SK-N-SH (cell line): ENCODE data around the gene TMEM109. TPM values are rescaled to one million over a fixed set of nuclear protein-coding genes. Genes with fewer than 3 reads are reported as not detected.
"Not testable (repeated sequence)": the region's sequence is repeated elsewhere in the genome, so short reads cannot be mapped to it uniquely, and the experiment has no call there.

ENCODE experiments used
- CTCF ChIA-PET: fragments of 300-600, 350-600 bp; formaldehyde crosslinking; extraction: SDS; loops from one replicate; lab custom pipeline; 2021; lab: Yijun Ruan, JAX
- POLR2A ChIA-PET: fragments of 350-600 bp; sonication (Branson Sonifier 250); formaldehyde crosslinking; extraction: SDS; loops from one replicate; lab custom pipeline; 2020; ENCODE audit warnings: antibody characterized with exemption, inconsistent platforms; lab: Yijun Ruan, JAX
- DNase-seq: peaks from one replicate; pipeline ENCODE4 v3.0.0; 2012
- H2AFZ ChIP-seq: fragments of 200-600 bp; sonication (generic); 2 replicates; pipeline ENCODE4 v1.8.1; 2016; ENCODE audit warnings: antibody characterized with exemption, mild to moderate bottlenecking, low read depth
- H3F3A ChIP-seq: fragments of 200-600 bp; sonication (generic); replicated peaks from 2 replicates; pipeline ENCODE3; 2016; ENCODE audit warnings: antibody characterized with exemption, mild to moderate bottlenecking; ENCODE audit not compliant: insufficient read depth
- H3K27ac ChIP-seq, 2 experiments: fragments of 200-500 bp in 1 of 2; fragments of 200-600 bp in 1 of 2; sonication (Bioruptor generic) in 1 of 2; sonication (generic), shearing (Covaris generic) in 1 of 2; 2 replicates each; pipeline versions ENCODE4 v1.5.1 to v1.6.1; 2014 to 2016; ENCODE audit warnings: low read depth in 2 of 2, inconsistent platforms in 1 of 2, low read length in 1 of 2, mild to moderate bottlenecking in 1 of 2, mixed read lengths in 1 of 2
- H3K27me3 ChIP-seq: fragments of 200-600 bp; sonication (generic), shearing (Covaris generic); 2 replicates; pipeline ENCODE4 v1.6.1; 2016; ENCODE audit warnings: mixed run types; ENCODE audit not compliant: insufficient read depth
- H3K36me3 ChIP-seq, 2 experiments: fragments of 200-500 bp in 1 of 2; fragments of 200-600 bp in 1 of 2; sonication (Bioruptor generic) in 1 of 2; sonication (generic) in 1 of 2; replicated peaks in 1 of 2; 2 replicates each; pipeline versions ENCODE3 to v1.5.1; 2014 to 2016; ENCODE audit warnings: low read length in 1 of 2, mild to moderate bottlenecking in 1 of 2; ENCODE audit not compliant: insufficient read depth in 2 of 2, control insufficient read depth in 1 of 2
- H3K4me1 ChIP-seq, 2 experiments: fragments of 200-500 bp in 1 of 2; fragments of 200-600 bp in 1 of 2; sonication (Bioruptor generic) in 1 of 2; sonication (generic), shearing (Covaris generic) in 1 of 2; 2 replicates each; pipeline versions ENCODE4 v1.5.1 to v1.6.1; 2014 to 2016; ENCODE audit warnings: low read depth in 1 of 2, low read length in 1 of 2, mixed run types in 1 of 2; ENCODE audit not compliant: insufficient read depth in 2 of 2, control insufficient read depth in 1 of 2
- H3K4me2 ChIP-seq: fragments of 200-600 bp; sonication (generic), shearing (Covaris generic); 2 replicates; pipeline ENCODE4 v1.6.1; 2017; ENCODE audit warnings: mixed run types
- H3K4me3 ChIP-seq, 2 experiments: fragments of 200-500 bp in 1 of 2; fragments of 200-600 bp in 1 of 2; sonication (Bioruptor generic) in 1 of 2; sonication (generic), shearing (Covaris generic) in 1 of 2; 2 replicates each; pipeline versions ENCODE4 v1.5.1 to v1.8.1; 2014 to 2016; ENCODE audit warnings: low read depth in 2 of 2, inconsistent platforms in 1 of 2, low read length in 1 of 2, mild to moderate bottlenecking in 1 of 2, mixed read lengths in 1 of 2, moderate library complexity in 1 of 2
- H3K79me2 ChIP-seq: fragments of 200-600 bp; sonication (generic); 2 replicates; pipeline ENCODE4 v1.8.1; 2017; ENCODE audit warnings: mild to moderate bottlenecking; ENCODE audit not compliant: insufficient read depth
- H3K9ac ChIP-seq: fragments of 200-600 bp; sonication (generic); 2 replicates; pipeline ENCODE4 v1.6.1; 2017; ENCODE audit warnings: mixed run types
- H3K9me2 ChIP-seq: fragments of 200-600 bp; sonication (generic); 2 replicates; pipeline ENCODE4 v1.6.1; 2017; ENCODE audit warnings: mixed run types
- H3K9me3 ChIP-seq: fragments of 200-600 bp; sonication (generic); 2 replicates; pipeline ENCODE4 v1.6.1; 2017; ENCODE audit warnings: mixed run types, mild to moderate bottlenecking, moderate library complexity
- H4K20me1 ChIP-seq: fragments of 200-600 bp; sonication (generic); 2 replicates; pipeline ENCODE4 v1.6.1; 2017; ENCODE audit warnings: mild to moderate bottlenecking, mixed run types; ENCODE audit not compliant: insufficient read depth
- CHD2 ChIP-seq: fragments of 150-350 bp; IDR thresholded peaks from 2 replicates; pipeline ENCODE4 v1.6.1; 2018; ENCODE audit warnings: low read length; ENCODE audit not compliant: partially characterized antibody
- EP300 ChIP-seq, 2 experiments: IDR thresholded peaks; 2 replicates each; pipeline versions ENCODE4 v1.4.0 to v1.6.1; 2012; ENCODE audit warnings: borderline replicate concordance in 1 of 2, low read depth in 1 of 2, low read length in 1 of 2
- FOSL2 ChIP-seq: IDR thresholded peaks from 2 replicates; pipeline ENCODE4 v1.4.0; 2012; ENCODE audit warnings: low read depth, mild to moderate bottlenecking, moderate library complexity, borderline replicate concordance
- GABPA ChIP-seq: IDR thresholded peaks from 2 replicates; pipeline ENCODE4 v1.4.0; 2012; ENCODE audit warnings: low read depth, mild to moderate bottlenecking
- GATA2 ChIP-seq: sonication (generic); formaldehyde crosslinking; IDR thresholded peaks from 2 replicates; pipeline ENCODE4 v1.5.0; 2020; ENCODE audit warnings: mild to moderate bottlenecking, missing genetic modification reagents
- JUND ChIP-seq: IDR thresholded peaks from 2 replicates; pipeline ENCODE4 v1.4.0; 2012
- POLR2AphosphoS5 ChIP-seq: IDR thresholded peaks from 2 replicates; pipeline ENCODE4 v1.6.1; 2012; ENCODE audit warnings: low read depth, low read length
- RAD21 ChIP-seq: IDR thresholded peaks from 2 replicates; pipeline ENCODE4 v1.6.1; 2012; ENCODE audit warnings: mild to moderate bottlenecking, low read length
- RCOR1 ChIP-seq: fragments of 150-350 bp; IDR thresholded peaks from 2 replicates; pipeline ENCODE4 v1.6.1; 2017; ENCODE audit warnings: antibody characterized with exemption, low read length
- RXRA ChIP-seq: IDR thresholded peaks from 2 replicates; pipeline ENCODE4 v1.4.0; 2012; ENCODE audit warnings: low read depth, mild to moderate bottlenecking, borderline replicate concordance
- SIN3A ChIP-seq: IDR thresholded peaks from 2 replicates; pipeline ENCODE4 v1.6.1; 2012; ENCODE audit warnings: low read depth, mild to moderate bottlenecking, low read length, moderate library complexity, borderline replicate concordance
- TCF12 ChIP-seq: IDR thresholded peaks from 2 replicates; pipeline ENCODE4 v1.4.0; 2012
- TEAD4 ChIP-seq: IDR thresholded peaks from 2 replicates; pipeline ENCODE4 v1.4.0; 2012; ENCODE audit warnings: mild to moderate bottlenecking, borderline replicate concordance; ENCODE audit not compliant: insufficient read depth
- WGBS: methylation state at CpG from one replicate; pipeline ENCODE4 v1.1.6; 2017; ENCODE audit warnings: low lambda C conversion rate; 5-methylcytosine and 5-hydroxymethylcytosine counted together
- polyA plus RNA-seq, 3 experiments: library from polyadenylated mRNA; depleted of rRNA; stranded (reverse); fragments of >200 nt; gene quantifications; 2 replicates each; pipeline ENCODE4 v1.2.3, GENCODE V29; 2012
- TF ChIP-seq, protein P1 (sequence below): fragments of 200-600 bp; sonication (generic); IDR thresholded peaks from 2 replicates; pipeline ENCODE4 v1.6.1; 2017; ENCODE audit warnings: antibody characterized with exemption, mild to moderate bottlenecking, moderate library complexity
- TF ChIP-seq, protein P2 (sequence below): IDR thresholded peaks from 2 replicates; pipeline ENCODE4; 2012

TMEM109 gene
- polyA plus RNA-seq, 1 of the 3 experiments (the other 2 are of a cell fraction), result 52.7 TPM

DNA sequence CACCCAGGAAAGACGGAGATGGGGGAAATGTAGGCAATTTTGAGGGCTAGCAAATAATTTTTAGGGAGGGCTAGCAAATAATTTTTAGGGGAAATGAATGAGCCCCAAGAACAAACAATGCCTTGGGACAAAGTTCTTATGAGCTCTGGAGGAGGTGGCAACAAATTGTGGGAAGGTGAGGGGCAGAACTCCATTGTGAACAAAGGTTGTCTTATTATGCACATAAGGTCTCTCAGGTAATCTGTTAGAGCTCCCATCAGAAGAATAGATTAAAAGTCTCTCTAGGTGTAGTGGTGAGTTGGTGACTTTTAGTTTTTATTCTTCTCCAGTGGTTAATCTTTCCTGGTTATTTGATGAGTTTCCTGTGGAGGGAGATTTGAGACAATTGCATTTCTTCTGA is 5.2 kb upstream of the TMEM109 start:
- POLR2A ChIA-PET, result interaction anchor here (0.7 kb wide), 1 partner anchor 63 kb away, joined by 3 read pairs; no protein-coding TSS in a partner anchor
- CTCF ChIA-PET, result no interaction called here
- peaks cover 24% of the 10 kb centered on the region for H3K79me2 ChIP-seq

DNA sequence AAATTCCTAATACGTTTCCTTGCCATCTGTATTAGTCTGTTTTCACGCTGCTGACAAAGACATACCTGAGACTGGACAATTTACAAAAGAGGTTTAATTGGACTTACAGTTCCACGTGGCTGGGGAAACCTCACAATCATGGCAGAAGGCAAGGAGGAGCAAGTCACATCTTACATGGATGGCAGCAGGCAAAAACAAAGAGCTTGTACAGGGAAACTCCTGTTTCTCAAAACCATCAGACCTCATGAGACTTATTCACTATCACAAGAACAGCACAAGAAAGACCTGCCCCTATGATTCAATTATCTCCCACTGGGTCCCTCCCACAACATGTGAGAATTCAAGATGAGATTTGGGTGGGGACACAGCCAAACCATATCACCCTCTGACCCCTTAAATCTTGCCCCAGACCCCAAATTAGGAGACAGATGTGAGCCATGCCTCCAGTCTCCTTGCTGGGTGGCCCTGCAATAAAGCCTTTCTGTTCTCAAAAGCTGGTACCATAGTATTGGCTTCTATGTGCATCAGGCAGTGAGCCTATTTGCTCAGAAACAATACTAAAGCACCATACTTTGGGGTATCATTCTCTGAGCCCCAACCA is 4.2 kb upstream of the TMEM109 start:
- CTCF ChIA-PET, H3F3A ChIP-seq: not testable (repeated sequence)

More for the DNA sequence above, 5.2 kb upstream of the TMEM109 start:
- peaks cover 2 to 20% of the 10 kb centered on the region in 2 experiments; a peak in 2 of 4 replicates for H3K4me1 ChIP-seq
- H3K27me3 ChIP-seq, result no peaks in the 10 kb centered on the region; the same call in 1 of the 2 replicates
- H4K20me1 ChIP-seq, result peaks cover 14% of the 10 kb centered on the region
- H3K9me3 ChIP-seq, result no peaks in the 10 kb centered on the region
- H3K4me2 ChIP-seq, result no peak overlapping the region
- H2AFZ ChIP-seq, result no peak overlapping the region
- no peak overlapping the region for H3K27ac ChIP-seq
- WGBS, result 3% methylated on average over 1 of the region's 1 CpG
- no peak overlapping the region for H3K4me3 ChIP-seq
- no peaks in the 10 kb centered on the region for H3F3A ChIP-seq
- no peak for DNase-seq
- no peak for TF ChIP-seq RCOR1
- TF ChIP-seq JUND, result no peak
- TF ChIP-seq, protein P1, sequence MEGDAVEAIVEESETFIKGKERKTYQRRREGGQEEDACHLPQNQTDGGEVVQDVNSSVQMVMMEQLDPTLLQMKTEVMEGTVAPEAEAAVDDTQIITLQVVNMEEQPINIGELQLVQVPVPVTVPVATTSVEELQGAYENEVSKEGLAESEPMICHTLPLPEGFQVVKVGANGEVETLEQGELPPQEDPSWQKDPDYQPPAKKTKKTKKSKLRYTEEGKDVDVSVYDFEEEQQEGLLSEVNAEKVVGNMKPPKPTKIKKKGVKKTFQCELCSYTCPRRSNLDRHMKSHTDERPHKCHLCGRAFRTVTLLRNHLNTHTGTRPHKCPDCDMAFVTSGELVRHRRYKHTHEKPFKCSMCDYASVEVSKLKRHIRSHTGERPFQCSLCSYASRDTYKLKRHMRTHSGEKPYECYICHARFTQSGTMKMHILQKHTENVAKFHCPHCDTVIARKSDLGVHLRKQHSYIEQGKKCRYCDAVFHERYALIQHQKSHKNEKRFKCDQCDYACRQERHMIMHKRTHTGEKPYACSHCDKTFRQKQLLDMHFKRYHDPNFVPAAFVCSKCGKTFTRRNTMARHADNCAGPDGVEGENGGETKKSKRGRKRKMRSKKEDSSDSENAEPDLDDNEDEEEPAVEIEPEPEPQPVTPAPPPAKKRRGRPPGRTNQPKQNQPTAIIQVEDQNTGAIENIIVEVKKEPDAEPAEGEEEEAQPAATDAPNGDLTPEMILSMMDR, result no peak
- no peak for TF ChIP-seq FOSL2
- no peak for TF ChIP-seq CHD2
- no peak for TF ChIP-seq SIN3A
- TF ChIP-seq POLR2AphosphoS5, result no peak
- no peak for TF ChIP-seq RXRA
- no peak for TF ChIP-seq TCF12
- TF ChIP-seq, all 33 proteins: peak for 0
- Histone ChIP-seq H3K36me3 (peaks cover 0 to 3% of the 10 kb centered on the region in 2 experiments), H3K9ac (no peak overlapping the region), H3K9me2 (no peaks in the 10 kb centered on the region)

DNA sequence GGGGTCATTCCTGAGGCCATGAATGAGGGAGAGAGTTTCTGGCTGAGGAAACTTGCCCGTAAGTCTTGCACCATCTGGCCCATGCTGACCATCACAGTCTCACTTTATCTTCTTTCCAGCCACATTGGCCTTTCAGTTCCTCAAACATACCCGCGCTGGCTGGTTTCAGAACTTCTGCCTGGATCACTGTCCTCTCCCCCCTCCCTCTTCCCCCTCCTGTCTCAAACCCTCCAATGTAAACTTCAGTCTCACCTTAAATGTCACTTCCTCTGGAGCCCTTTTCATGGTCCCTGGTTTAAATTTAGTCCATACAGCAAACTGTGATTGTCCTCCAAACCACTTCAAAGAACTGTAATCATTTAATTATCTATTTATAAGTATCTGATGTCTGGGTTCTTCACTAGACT is 3.7 kb upstream of the TMEM109 start:
- no peak for DNase-seq
- Histone ChIP-seq H3K4me1 (peaks cover 2 to 14% of the 10 kb centered on the region in 2 experiments; a peak in 2 of 4 replicates), H3K9ac (no peak overlapping the region), H3K9me2 (no peaks in the 10 kb centered on the region), H3F3A (no peaks in the 10 kb centered on the region), H4K20me1 (no peaks in the 10 kb centered on the region), H3K4me3 (no peak overlapping the region), H3K27me3 (no peaks in the 10 kb centered on the region; the same call in 1 of the 2 replicates), H3K9me3 (no peaks in the 10 kb centered on the region), H2AFZ (no peak overlapping the region), H3K4me2 (no peak overlapping the region), H3K27ac (no peak overlapping the region), H3K36me3 (no peaks in the 10 kb centered on the region), H3K79me2 (peaks cover 14% of the 10 kb centered on the region)
- ChIA-PET CTCF (no interaction called here), POLR2A (no interaction called here)
- TF ChIP-seq, protein P2, sequence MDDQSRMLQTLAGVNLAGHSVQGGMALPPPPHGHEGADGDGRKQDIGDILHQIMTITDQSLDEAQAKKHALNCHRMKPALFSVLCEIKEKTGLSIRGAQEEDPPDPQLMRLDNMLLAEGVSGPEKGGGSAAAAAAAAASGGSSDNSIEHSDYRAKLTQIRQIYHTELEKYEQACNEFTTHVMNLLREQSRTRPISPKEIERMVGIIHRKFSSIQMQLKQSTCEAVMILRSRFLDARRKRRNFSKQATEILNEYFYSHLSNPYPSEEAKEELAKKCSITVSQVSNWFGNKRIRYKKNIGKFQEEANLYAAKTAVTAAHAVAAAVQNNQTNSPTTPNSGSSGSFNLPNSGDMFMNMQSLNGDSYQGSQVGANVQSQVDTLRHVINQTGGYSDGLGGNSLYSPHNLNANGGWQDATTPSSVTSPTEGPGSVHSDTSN, result no peak
- TF ChIP-seq GATA2 (no peak), GABPA (no peak), EP300 (IDR thresholded peaks at IDR 0.05; ENCODE audit: borderline replicate concordance in 1 of 2, low read depth in 1 of 2, low read length in 1 of 2) (no peak), RCOR1 (no peak), RAD21 (no peak), TEAD4 (no peak)
- TF ChIP-seq, protein P1, result no peak
- WGBS, result 52% methylated on average over 3 of the region's 3 CpGs

More for the DNA sequence above, 4.2 kb upstream of the TMEM109 start:
- H4K20me1 ChIP-seq, H3K9me2 ChIP-seq, H2AFZ ChIP-seq, H3K4me3 ChIP-seq, POLR2A ChIA-PET, H3K9me3 ChIP-seq, H3K27me3 ChIP-seq, H3K27ac ChIP-seq, H3K4me2 ChIP-seq, H3K9ac ChIP-seq, H3K36me3 ChIP-seq, DNase-seq: not testable (repeated sequence)
- H3K79me2 ChIP-seq, result peaks cover 14% of the 10 kb centered on the region
- WGBS, result 4% methylated on average over 3 of the region's 3 CpGs
- peaks cover 2 to 14% of the 10 kb centered on the region in 2 experiments; a peak in 2 of 4 replicates for H3K4me1 ChIP-seq
